Epithelial cell of esophagus (primary cell): Measurements from ENCODE around the gene AGXT2.
A peak's percentile ranks its signal among the peaks of the same experiment; 100 is the strongest.

Experiments used
- DNase-seq: peaks from one replicate; pipeline ENCODE4 v3.0.0; 2010; ENCODE audit warnings: low read depth
- H3K4me3 ChIP-seq: 2 replicates; pipeline ENCODE4 v1.5.1; 2011; ENCODE audit warnings: mild to moderate bottlenecking, low read length, control low read depth
- TF ChIP-seq, protein P1 (sequence below): IDR thresholded peaks from 2 replicates; pipeline ENCODE4 v1.5.1; 2011; ENCODE audit warnings: low read depth, mild to moderate bottlenecking, low read length, control low read depth, inconsistent platforms; ENCODE audit not compliant: insufficient read depth; ENCODE audit errors: missing control alignments

Gene AGXT2

DNA sequence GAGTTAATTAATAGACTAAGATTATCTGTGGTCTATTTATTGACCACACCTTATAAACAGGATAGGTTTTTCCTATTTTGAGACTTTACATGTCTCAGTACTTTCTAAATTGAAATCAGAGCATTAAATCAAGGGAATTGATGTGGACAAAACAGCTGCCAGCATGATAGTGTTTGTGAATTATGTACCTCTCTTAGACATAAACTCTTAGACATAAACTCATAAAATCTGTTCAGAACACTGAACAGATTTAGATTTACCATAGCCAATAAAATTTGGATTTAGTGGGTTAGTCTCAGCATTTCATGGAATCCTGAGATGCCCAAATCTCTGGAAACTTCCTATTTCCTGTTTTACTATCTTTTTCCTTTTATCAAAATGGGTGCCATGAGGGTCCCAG is 11.5 kb upstream of the AGXT2 start:
- H3K4me3 ChIP-seq, result no peak overlapping the region
- TF ChIP-seq, protein P1, sequence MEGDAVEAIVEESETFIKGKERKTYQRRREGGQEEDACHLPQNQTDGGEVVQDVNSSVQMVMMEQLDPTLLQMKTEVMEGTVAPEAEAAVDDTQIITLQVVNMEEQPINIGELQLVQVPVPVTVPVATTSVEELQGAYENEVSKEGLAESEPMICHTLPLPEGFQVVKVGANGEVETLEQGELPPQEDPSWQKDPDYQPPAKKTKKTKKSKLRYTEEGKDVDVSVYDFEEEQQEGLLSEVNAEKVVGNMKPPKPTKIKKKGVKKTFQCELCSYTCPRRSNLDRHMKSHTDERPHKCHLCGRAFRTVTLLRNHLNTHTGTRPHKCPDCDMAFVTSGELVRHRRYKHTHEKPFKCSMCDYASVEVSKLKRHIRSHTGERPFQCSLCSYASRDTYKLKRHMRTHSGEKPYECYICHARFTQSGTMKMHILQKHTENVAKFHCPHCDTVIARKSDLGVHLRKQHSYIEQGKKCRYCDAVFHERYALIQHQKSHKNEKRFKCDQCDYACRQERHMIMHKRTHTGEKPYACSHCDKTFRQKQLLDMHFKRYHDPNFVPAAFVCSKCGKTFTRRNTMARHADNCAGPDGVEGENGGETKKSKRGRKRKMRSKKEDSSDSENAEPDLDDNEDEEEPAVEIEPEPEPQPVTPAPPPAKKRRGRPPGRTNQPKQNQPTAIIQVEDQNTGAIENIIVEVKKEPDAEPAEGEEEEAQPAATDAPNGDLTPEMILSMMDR, result no peak
- no peak for DNase-seq

- TF ChIP-seq, protein P1, result no peak
- H3K4me3 ChIP-seq, result no peak overlapping the region
- no peak for DNase-seq
These were observed 10.6 kb upstream of the AGXT2 start for GRCh38 chr5:35058374-35058788.

GRCh38 chr5:35056686-35057085 is 8.9 kb upstream of the AGXT2 start:
- H3K4me3 ChIP-seq, result no peak overlapping the region
- TF ChIP-seq, protein P1, result no peak
- no peak for DNase-seq

GRCh38 chr5:35052838-35053237 is 5.1 kb upstream of the AGXT2 start:
- TF ChIP-seq, protein P1, result no peak
- no peak for DNase-seq
- no peak overlapping the region for H3K4me3 ChIP-seq

DNA sequence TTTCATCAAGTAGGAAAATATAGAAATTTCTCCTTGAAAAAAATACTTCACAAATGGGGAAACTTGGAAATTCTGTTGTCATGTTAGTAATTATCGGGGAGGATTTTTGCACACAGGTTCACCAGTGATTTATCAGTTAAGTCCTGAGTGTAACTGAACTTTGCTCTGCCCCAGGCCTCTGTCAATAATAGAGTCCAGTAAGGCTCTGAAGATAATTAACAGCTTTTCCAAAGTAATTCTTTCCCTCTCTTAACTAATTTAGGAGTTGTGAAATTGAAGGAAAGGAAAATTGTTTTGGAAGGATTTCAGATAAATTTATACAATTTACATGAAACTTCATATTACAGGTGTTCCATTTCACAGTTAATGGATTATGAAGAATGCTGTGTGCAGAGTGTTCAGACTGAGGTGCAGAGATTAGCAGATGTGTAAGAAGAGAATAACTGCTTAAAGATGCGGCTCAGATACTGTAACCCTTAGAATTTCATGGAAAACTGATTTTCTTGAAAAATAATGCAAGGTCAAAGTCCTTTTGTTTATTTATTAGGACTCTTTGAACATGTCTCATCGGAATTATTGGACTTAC is 2.9 kb upstream of the AGXT2 start:
- TF ChIP-seq, protein P1, result no peak
- H3K4me3 ChIP-seq, result no peak overlapping the region
- no peak for DNase-seq

- DNase-seq, result no peak
- TF ChIP-seq, protein P1, result no peak
- no peak overlapping the region for H3K4me3 ChIP-seq
These were observed 1.2 kb upstream of the AGXT2 start for GRCh38 chr5:35048910-35049309.

GRCh38 chr5:35046774-35047173 is 975 bp downstream of the AGXT2 start:
- TF ChIP-seq, protein P1, result no peak
- DNase-seq, result peak; percentile 1
- no peak overlapping the region for H3K4me3 ChIP-seq
